ENCODE measurements around the gene SHISA8. TPM values are rescaled to one million over a fixed set of nuclear protein-coding genes. Genes with fewer than 3 reads are reported as not detected.

SHISA8 gene
- total RNA-seq, 2 experiments from 2014 or later, result not detected

DNA sequence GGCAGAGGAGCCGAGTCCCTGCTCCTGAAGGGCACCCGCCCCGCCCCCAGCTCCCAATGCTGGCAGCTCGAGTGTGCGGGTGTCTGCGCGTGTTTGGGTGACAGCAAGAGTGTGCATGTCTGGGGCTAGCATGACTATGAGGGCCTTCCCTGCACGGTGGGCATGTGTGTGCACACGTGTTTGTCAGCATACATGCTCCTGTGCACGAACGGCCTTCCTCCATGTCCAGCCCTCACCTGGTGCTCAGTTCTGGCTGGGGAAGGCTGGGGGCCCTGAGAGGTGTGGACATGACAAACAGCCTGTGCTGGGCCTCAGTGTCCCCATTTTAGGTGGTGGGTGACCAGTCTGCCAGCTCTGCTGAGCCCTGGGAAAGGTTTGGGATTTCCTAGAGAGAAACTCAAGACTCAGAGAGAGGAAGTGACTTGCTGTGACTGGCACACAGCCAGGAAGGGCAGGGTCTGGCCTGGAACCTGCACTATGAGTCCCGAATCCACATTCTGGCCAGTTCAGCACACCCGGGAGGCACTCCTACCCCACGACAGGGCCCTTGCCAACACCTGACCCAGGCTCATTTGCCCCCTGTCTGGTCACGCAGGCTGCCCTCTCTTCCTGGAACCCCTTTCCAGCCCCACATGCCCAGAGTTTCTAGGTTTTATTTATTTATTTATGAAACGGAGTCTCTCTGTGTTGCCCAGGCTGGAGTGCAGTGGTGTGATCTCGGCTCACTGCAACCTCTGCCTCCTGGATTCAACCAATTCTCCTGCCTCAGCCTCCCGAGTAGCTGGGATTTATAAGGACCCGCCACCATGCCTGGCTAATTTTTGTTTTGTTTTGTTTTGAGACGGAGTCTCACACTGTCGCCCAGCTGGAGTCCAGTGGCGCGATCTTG is 3.3 kb upstream of the SHISA8 start:
- ChIA-PET CTCF (interaction anchor here (0.5 to 3.0 kb wide), 5 partner anchors 8 to 78 kb away, joined by 3 to 15 read pairs (median 6); partner anchors contain the start of gene TNFRSF13C), POLR2A (no interaction called here)
- Mint-ChIP-seq H3K9me3 (no peaks in the 10 kb centered on the region), H3K4me1 (peaks cover 22% of the 10 kb centered on the region), H3K27ac (peak overlapping the region; percentile 31), H3K36me3 (ENCODE audit: low read depth) (no peaks in the 10 kb centered on the region), H3K4me3 (peak overlapping the region; percentile 30), H3K27me3 (peaks cover 38% of the 10 kb centered on the region)
- no peak for DNase-seq

DNA sequence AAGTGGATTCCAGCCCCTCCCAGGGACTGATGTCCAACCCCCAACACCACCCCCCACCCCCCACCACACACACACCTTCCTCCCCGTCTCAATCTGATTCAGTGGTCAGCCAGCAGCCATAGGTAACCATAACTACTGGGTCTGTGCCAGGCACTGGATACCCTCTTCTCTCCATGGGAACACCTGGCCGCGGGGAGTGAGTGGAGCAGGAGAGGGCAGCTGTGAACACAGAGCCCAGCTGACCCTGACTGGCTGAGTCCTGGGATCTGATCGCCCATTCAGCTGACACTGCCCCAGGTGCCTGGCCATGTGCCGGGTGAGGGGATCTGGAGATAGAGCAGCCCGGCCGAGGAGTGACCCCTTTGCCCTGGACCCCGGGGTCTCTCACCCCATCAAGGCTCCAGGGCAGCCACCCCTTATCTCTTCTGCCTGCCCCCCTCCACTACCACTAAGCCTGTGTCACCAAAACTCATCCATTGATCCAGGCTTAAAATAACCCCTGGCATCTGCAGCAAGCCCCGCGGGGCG is 2.6 kb upstream of the SHISA8 start:
- Mint-ChIP-seq H3K27ac (no peak overlapping the region), H3K9me3 (no peaks in the 10 kb centered on the region), H3K4me1 (peaks cover 23% of the 10 kb centered on the region), H3K36me3 (ENCODE audit: low read depth) (no peaks in the 10 kb centered on the region), H3K4me3 (no peak overlapping the region), H3K27me3 (peaks cover 46% of the 10 kb centered on the region)
- no peak for DNase-seq
- ChIA-PET POLR2A (no interaction called here), CTCF (interaction anchor here (0.5 to 3.0 kb wide), 7 partner anchors 9 to 174 kb away, joined by 3 to 15 read pairs (median 5); partner anchors contain the start of gene TNFRSF13C)

DNA sequence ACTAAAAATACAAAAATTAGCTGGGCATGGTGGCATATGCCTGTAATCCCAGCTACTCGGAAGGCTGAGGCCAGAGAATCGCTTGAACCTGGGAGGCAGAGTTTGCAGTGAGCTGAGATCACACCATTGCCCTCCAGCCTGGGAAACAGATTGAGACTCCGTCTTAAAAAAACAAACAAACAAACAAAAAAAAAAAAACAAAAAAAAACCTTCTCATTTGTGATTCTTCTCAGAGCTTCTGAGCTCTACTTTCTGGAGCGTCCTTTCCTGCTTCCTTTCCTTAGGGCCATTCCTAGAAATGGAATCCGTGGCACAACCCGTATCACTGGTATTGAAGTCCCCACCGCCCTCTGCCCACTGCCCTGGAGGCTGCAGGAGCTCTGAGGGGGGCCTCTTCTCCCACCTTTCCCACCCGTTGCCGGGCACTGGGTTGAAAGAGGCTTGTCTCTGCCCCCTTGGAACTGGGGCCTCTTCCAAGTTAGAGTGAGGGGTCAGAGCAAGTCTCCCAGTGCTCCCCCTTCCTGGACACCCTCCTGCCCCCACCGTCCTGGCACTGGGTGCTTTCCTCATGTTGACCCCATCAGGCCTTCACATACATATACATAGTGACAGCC is 2.0 kb upstream of the SHISA8 start:
- no peak for DNase-seq
- POLR2A ChIA-PET, result interaction anchor here (0.6 kb wide), 1 partner anchor 871 kb away, joined by 13 read pairs; no protein-coding TSS in a partner anchor
- CTCF ChIA-PET, result interaction anchor here (1.1 to 3.0 kb wide), 5 partner anchors 9 to 174 kb away, joined by 3 to 15 read pairs (median 5); partner anchors contain the start of gene TNFRSF13C
- Mint-ChIP-seq H3K9me3 (no peaks in the 10 kb centered on the region), H3K27me3 (peaks cover 51% of the 10 kb centered on the region), H3K36me3 (ENCODE audit: low read depth) (no peaks in the 10 kb centered on the region), H3K4me3 (no peak overlapping the region), H3K27ac (no peak overlapping the region), H3K4me1 (peaks cover 24% of the 10 kb centered on the region)

DNA sequence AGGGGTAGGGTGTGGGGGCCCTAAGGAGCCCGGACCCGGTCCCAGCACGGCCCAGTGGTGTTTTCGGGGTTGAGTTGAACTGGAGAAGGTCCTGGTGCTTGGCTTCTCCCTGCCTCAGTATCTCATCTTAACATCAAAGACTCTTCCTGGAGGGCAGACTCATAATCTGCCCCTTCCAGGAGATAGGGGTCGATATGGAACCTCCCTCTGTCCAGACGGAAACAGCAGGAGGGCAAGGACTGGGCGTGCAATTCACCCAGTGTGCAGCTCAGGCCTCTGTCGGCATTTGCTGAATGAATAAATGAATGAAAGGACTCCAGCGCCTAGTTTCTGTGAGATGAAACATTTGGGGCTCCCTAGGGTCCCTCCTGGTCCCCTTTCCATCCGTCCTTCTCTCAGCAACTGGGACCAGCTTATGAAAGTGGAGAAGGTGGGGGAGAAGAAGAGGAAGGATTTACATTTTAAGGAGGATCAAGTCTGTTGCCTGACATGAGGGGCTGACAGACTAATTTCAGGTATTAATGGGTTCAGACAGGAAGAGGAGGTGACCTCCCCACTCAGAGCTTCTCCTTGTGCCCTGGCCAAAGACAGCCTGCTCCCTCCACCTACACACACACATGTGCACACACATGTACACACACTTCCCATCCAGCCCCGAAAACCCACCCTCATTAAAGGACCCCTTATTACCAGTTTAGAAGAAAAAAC is 1.1 kb upstream of the SHISA8 start:
- peak overlapping the region; percentile 20 for H3K4me3 Mint-ChIP-seq

DNA sequence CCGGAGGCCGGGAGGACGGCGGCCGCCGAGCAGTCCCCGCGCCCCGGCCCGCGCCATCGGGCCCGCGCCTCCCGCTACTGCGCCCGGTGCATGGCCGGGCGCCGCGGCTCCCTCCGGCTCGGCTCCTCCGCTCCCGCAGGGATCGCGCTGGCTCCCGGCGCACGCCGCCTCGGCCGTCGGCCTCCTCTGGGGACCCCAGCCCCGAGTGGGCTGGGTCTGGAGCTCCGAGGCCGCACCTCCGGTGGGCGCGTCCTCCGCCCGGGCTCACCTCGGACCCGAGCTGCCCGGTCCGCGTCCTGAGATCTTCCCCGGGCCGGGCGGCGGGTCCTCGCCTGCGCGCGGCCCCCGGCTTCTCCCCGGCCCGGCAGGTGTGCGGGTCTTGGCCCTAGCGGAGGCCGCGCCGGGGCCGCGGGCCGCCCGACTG is 251 bp downstream of the SHISA8 start:
- no peak for DNase-seq
- Mint-ChIP-seq H3K4me3 (no peak overlapping the region), H3K27me3 (peaks cover 56% of the 10 kb centered on the region), H3K9me3 (no peaks in the 10 kb centered on the region), H3K36me3 (ENCODE audit: low read depth) (no peaks in the 10 kb centered on the region), H3K27ac (no peak overlapping the region), H3K4me1 (peaks cover 27% of the 10 kb centered on the region)
- ChIA-PET POLR2A (no interaction called here), CTCF (interaction anchor here (0.6 to 1.1 kb wide), 3 partner anchors 11 to 26 kb away, joined by 3 to 6 read pairs (median 3); partner anchors contain the start of gene TNFRSF13C)

More for the DNA sequence above, 1.1 kb upstream of the SHISA8 start:
- Mint-ChIP-seq H3K27me3 (peaks cover 59% of the 10 kb centered on the region), H3K27ac (peak overlapping the region; percentile 9), H3K9me3 (no peaks in the 10 kb centered on the region), H3K36me3 (ENCODE audit: low read depth) (no peaks in the 10 kb centered on the region), H3K4me1 (peaks cover 29% of the 10 kb centered on the region)
- POLR2A ChIA-PET, result interaction anchor here (0.6 kb wide), 1 partner anchor 872 kb away, joined by 13 read pairs; no protein-coding TSS in a partner anchor
- CTCF ChIA-PET, result interaction anchor here (1.2 to 3.0 kb wide), 3 partner anchors 8 to 175 kb away, joined by 3 to 15 read pairs (median 5); partner anchors contain the start of gene TNFRSF13C
- DNase-seq, result no peak

DNA sequence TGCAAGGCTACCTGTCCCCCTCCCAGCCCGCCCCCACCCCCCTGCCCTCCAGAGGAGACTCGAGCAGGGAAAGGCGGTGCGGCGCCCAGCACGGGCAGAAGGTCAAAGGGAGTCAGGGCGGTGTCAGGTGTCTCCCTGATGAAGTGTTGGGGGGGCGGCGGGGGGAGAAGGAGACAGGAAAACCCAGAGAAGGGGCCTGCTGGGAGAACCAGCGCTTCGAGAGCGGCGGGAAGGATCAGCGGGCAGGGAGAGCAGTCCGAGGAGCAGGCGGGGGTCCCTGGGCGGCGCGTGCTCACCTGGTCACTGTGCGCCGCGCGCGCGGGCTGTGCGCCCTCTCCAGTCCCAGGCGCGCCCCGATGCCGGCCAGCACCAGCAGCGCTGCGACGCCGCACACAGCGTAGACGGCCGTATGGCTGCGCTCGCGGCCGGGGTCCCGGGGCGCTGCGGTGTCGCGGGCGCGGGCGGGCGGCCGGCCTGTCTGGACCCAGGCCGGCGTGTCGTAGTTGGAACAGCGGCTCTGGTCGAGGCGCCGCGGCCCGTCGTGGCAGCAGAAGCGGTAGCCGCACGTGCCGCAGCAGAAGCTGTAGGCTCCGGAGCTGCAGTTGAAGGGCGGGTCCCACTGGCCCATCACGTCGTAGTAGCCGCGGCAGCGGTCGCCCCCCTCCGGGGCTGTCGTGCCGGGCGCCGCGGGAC is 886 bp downstream of the SHISA8 start:
- no peaks in the 10 kb centered on the region for H3K36me3 Mint-ChIP-seq (ENCODE audit: low read depth)
- no peak overlapping the region for H3K4me3 Mint-ChIP-seq
- H3K27ac Mint-ChIP-seq, result no peak overlapping the region
- H3K27me3 Mint-ChIP-seq, result peaks cover 59% of the 10 kb centered on the region
- ChIA-PET POLR2A (no interaction called here), CTCF (interaction anchor here (0.6 to 2.4 kb wide), 6 partner anchors 11 to 27 kb away, joined by 3 to 8 read pairs (median 3); partner anchors contain the start of gene TNFRSF13C)
- peaks cover 28% of the 10 kb centered on the region for H3K4me1 Mint-ChIP-seq
- no peak for DNase-seq
- H3K9me3 Mint-ChIP-seq, result no peaks in the 10 kb centered on the region

DNA sequence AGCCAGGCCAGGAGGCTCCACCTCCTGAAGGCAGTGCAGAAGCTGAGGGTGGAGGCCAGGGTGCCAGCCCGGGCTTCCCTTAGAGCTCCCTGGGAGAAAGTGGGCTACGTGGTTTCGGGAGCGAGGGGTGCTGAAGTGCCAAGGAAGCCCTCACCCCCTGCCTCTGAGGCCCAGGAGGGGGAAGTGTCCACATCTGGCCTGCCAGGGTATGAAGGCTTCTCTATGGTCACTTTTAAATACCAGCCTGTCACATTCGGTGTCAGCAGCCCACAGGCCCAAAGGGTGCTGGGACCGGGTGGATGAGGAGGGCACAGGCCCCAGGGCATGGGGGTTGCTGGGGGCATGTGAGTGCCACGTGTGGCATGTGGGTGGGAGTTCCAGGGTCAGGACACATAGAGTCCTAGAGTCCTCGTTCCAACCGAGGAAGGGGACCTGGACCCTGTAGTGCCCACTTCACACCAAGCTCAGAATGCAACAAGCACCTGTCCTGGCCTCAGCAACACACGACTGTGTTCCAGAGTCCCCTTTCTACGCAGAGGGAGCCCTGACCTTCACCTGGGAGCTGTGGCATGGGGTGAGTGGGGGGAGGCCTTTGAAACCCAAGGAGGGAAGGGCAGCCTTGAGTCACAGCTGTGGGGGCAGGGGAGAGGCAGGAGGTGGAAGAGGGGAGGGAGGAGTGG is 1.7 kb downstream of the SHISA8 start:
- DNase-seq, result no peak
- Mint-ChIP-seq H3K36me3 (ENCODE audit: low read depth) (peaks cover 2% of the 10 kb centered on the region), H3K4me3 (no peak overlapping the region), H3K4me1 (peaks cover 32% of the 10 kb centered on the region), H3K27ac (no peak overlapping the region), H3K9me3 (no peaks in the 10 kb centered on the region), H3K27me3 (peaks cover 58% of the 10 kb centered on the region)
- CTCF ChIA-PET, result interaction anchor here (1.0 to 2.4 kb wide), 4 partner anchors 9 to 12 kb away, joined by 3 to 8 read pairs (median 4); no protein-coding TSS in a partner anchor
- POLR2A ChIA-PET, result no interaction called here

DNA sequence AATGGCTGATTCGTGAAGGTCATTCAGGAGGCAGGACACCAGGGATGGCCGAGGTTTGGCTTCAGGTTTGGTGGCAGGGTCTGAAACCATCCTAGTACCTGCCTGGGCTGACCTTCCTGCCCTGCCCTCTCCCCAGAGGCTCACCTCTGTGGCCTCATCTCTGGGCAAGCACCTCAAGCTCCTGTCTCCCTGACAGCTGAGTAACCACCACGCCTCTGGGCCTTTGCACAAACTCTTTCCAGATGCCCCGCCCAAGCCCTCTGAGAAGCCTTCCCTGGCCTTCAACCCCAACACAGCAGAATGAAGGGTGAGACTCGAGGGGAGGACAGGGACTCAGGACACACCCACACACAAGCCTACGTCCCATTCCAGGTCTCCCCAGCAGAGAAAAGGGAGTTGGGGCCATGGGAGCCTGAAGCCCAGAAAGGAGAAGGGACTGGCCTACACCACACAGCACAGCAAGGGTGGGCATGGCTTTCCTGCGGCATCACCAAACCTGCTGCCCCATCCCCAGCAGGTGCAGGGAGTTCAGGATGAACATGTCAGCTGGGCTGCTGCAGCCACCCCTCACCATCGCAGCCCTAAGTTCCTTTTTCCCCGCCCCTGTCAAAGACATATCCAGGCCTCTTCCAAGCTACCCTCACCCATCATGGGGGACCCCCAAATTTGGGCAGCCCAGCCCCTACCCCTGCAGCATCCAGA is 2.4 kb downstream of the SHISA8 start:
- Mint-ChIP-seq H3K9me3 (no peaks in the 10 kb centered on the region), H3K4me3 (no peak overlapping the region), H3K27me3 (peaks cover 54% of the 10 kb centered on the region), H3K27ac (no peak overlapping the region), H3K36me3 (ENCODE audit: low read depth) (peaks cover 2% of the 10 kb centered on the region), H3K4me1 (peaks cover 34% of the 10 kb centered on the region)
- no peak for DNase-seq
- ChIA-PET CTCF (interaction anchor here (0.8 to 2.4 kb wide), 4 partner anchors 9 to 215 kb away, joined by 3 to 8 read pairs (median 4); no protein-coding TSS in a partner anchor), POLR2A (no interaction called here)

DNA sequence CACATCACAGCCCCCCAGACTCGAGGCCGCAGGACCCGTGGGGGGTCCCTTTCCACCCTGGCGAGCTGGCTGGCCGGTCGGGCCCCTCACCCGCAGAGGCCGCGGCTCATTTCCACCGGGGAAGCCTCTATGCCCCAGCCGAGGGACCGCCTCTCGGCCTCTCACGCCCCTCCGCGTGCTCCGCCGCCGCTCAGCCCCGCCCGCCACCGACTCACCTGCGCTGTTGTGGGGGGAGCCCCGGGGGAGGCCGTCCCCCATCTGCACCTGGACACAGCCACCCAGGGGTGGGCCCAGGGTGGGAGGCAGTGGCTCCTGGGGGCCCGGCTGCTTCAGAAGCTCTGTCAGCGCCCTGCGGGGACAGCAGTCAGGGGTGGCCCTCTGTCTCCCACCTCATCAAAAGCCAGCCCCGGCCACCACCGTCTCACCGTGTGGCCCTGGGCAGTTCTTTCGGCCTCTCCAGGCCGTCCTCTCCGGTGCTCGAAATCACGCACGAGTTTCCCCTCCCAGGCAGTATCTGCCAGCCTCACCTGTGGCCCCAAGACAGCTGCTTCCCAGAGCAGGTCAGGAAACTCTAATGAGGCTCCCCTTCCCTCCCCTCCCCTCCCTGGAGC is 3.8 kb downstream of the SHISA8 start:
- Mint-ChIP-seq H3K9me3 (no peaks in the 10 kb centered on the region), H3K36me3 (ENCODE audit: low read depth) (peaks cover 4% of the 10 kb centered on the region), H3K27me3 (peaks cover 41% of the 10 kb centered on the region), H3K27ac (no peak overlapping the region), H3K4me3 (no peak overlapping the region), H3K4me1 (peaks cover 34% of the 10 kb centered on the region)
- DNase-seq, result no peak
- ChIA-PET POLR2A (no interaction called here), CTCF (interaction anchor here (0.6 to 2.4 kb wide), 5 partner anchors 14 to 485 kb away, joined by 3 to 8 read pairs (median 3); no protein-coding TSS in a partner anchor)

DNA sequence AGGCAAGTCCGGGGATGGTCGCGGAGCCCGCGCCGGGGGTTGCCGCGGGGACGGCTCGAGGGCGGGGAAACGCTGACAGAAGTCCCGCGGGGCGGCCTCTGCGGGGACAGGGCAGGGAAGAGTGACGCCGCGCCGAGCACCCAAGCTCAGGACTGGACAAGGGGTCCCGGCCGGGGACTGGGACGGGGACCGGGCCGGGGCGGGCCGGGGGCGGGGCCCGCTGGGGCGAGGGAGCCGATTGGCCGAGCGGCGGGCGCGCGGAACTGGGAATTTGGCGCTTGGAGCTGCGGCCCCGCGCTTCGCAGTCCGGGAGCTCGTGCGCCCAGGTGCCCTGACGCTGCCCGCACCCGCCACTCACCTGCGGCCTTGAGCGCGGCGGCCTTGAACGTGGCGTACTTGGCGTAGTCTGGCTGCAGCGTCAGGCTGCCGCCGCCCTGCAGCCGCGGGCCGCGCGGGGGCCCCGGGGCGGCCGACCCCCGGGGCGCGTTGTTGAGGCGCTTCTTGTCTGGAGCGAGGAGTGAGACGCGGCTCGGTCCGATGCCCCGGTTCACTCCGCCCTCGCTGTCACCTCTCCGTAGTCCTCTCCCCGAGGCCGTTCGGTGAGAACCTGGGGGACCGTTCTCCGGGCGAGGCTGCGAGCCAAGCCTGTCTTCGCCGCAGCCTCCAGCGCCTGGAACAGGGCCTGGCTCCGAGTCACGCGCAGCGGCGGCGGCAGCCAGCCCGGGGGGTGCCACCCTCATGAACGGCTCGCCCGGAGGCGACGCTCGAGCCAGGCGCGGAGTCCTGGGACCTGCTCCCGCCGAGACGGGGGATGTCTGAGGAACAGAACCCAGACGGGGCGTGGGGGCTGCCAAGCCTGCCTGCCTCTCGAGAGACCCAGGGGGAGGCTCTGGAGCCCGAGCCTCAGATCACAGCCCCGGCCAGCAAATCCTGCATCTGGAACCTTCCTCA is 4.5 kb downstream of the SHISA8 start:
- ChIA-PET POLR2A (no interaction called here), CTCF (interaction anchor here (0.9 to 1.7 kb wide), 2 partner anchors 31 kb away, joined by 3 read pairs; no protein-coding TSS in a partner anchor)

More for the DNA sequence above, 4.5 kb downstream of the SHISA8 start:
- Mint-ChIP-seq H3K36me3 (ENCODE audit: low read depth) (peaks cover 8% of the 10 kb centered on the region), H3K4me3 (no peak overlapping the region), H3K27me3 (peaks cover 34% of the 10 kb centered on the region), H3K9me3 (no peaks in the 10 kb centered on the region), H3K4me1 (peaks cover 29% of the 10 kb centered on the region), H3K27ac (no peak overlapping the region)
- DNase-seq, result peak; percentile 26

All from activated CD4-positive, alpha-beta T cell treated with anti-CD3 and anti-CD28 coated beads, Interleukin-2, amount 10 ng/mL, durations not matched to agents 7 days and 5 days (primary cell).